HFFc6 (cell line): ENCODE results near the gene LRRN2. TPM values are rescaled to one million over a fixed set of nuclear protein-coding genes. Genes with fewer than 3 reads are reported as not detected.

Experiments
- DNase-seq: peaks from one replicate; pipeline ENCODE4 v3.0.0-alpha.2; 2018
- H3K27ac Mint-ChIP-seq: 2 replicates; pipeline ENCODE4 v1.8.0; 2020; ENCODE audit warnings: mild to moderate bottlenecking, mixed read lengths
- H3K27me3 Mint-ChIP-seq: 2 replicates; pipeline ENCODE4 v1.8.0; 2021; ENCODE audit warnings: mild to moderate bottlenecking, moderate library complexity, mixed read lengths; ENCODE audit not compliant: insufficient read depth
- H3K36me3 Mint-ChIP-seq: 2 replicates; pipeline ENCODE4 v1.8.0; 2021; ENCODE audit warnings: low read depth, mixed read lengths
- H3K4me1 Mint-ChIP-seq: 2 replicates; pipeline ENCODE4 v1.8.0; 2020; ENCODE audit warnings: low read depth, mixed read lengths
- H3K4me3 Mint-ChIP-seq: 2 replicates; pipeline ENCODE4 v1.8.0; 2020; ENCODE audit warnings: mild to moderate bottlenecking, moderate library complexity, mixed read lengths
- H3K9me3 Mint-ChIP-seq: 2 replicates; pipeline ENCODE4 v1.8.0; 2020; ENCODE audit warnings: mild to moderate bottlenecking, mixed read lengths
- CTCF ChIP-seq: fragments of 200-600 bp; sonication (generic); IDR thresholded peaks from 2 replicates; pipeline ENCODE4 v1.5.0; 2021; ENCODE audit warnings: antibody characterized with exemption, mild to moderate bottlenecking
- total RNA-seq, 6 experiments: library from RNA; stranded (reverse); fragmentation: NEBNext Ultra II Directional; extraction: Animal tissue kit (Norgen Biotek cat#: 25700); gene quantifications; 2 replicates in 1 of 6; 3 replicates in 5 of 6; pipeline ENCODE4 v1.2.3, GENCODE V29; 2021

Gene LRRN2
- total RNA-seq, 6 experiments from 2014 or later, result not detected

GRCh38 chr1:204714861-204715511 is 29.4 kb upstream of the LRRN2 start:
- Mint-ChIP-seq H3K4me1 (no peaks in the 10 kb centered on the region), H3K4me3 (no peak overlapping the region), H3K9me3 (no peaks in the 10 kb centered on the region), H3K27me3 (peaks cover 50% of the 10 kb centered on the region), H3K27ac (no peak overlapping the region), H3K36me3 (no peaks in the 10 kb centered on the region)
- no peak for DNase-seq
- TF ChIP-seq CTCF, result no peak

- DNase-seq, result no peak
- no peaks in the 10 kb centered on the region for H3K36me3 Mint-ChIP-seq
- H3K27me3 Mint-ChIP-seq, result peaks cover 52% of the 10 kb centered on the region
- no peaks in the 10 kb centered on the region for H3K9me3 Mint-ChIP-seq
- no peak overlapping the region for H3K27ac Mint-ChIP-seq
- H3K4me3 Mint-ChIP-seq, result no peak overlapping the region
- no peaks in the 10 kb centered on the region for H3K4me1 Mint-ChIP-seq
- no peak for TF ChIP-seq CTCF
Measured at GRCh38 chr1:204714194-204714860, 28.8 kb upstream of the LRRN2 start.

- Mint-ChIP-seq H3K4me3 (no peak overlapping the region), H3K4me1 (peaks cover 2% of the 10 kb centered on the region; the same call in 1 of the 2 replicates), H3K9me3 (no peaks in the 10 kb centered on the region), H3K27me3 (peaks cover 60% of the 10 kb centered on the region), H3K36me3 (no peaks in the 10 kb centered on the region), H3K27ac (no peak overlapping the region)
- no peak for DNase-seq
- no peak for TF ChIP-seq CTCF
Measured at GRCh38 chr1:204713541-204713940, 28.0 kb upstream of the LRRN2 start.

GRCh38 chr1:204712708-204713430 is 27.3 kb upstream of the LRRN2 start:
- Mint-ChIP-seq H3K36me3 (no peaks in the 10 kb centered on the region), H3K9me3 (no peaks in the 10 kb centered on the region), H3K4me3 (no peak overlapping the region), H3K27me3 (peaks cover 63% of the 10 kb centered on the region), H3K27ac (no peak overlapping the region), H3K4me1 (peaks cover 5% of the 10 kb centered on the region; the same call in 1 of the 2 replicates)
- DNase-seq, result no peak
- no peak for TF ChIP-seq CTCF

- H3K27ac Mint-ChIP-seq, result no peak overlapping the region
- H3K27me3 Mint-ChIP-seq, result peaks cover 65% of the 10 kb centered on the region
- no peaks in the 10 kb centered on the region for H3K9me3 Mint-ChIP-seq
- no peak overlapping the region for H3K4me3 Mint-ChIP-seq
- no peaks in the 10 kb centered on the region for H3K36me3 Mint-ChIP-seq
- peaks cover 5% of the 10 kb centered on the region; the same call in 1 of the 2 replicates for H3K4me1 Mint-ChIP-seq
- no peak for DNase-seq
- no peak for TF ChIP-seq CTCF
Measured at GRCh38 chr1:204711947-204712701, 26.6 kb upstream of the LRRN2 start.
